Pancreas (tissue), 10 donors: ENCODE results near the gene SESN2. TPM values are rescaled to one million over a fixed set of nuclear protein-coding genes. Genes with fewer than 3 reads are reported as not detected.

Experiments
- ATAC-seq, 4 donors: fragments of 200-7000 bp; cut with Tn5 transposase; one replicate each; pipeline versions ENCODE4 v1.8.0 to v1.9.1; 2020; ENCODE audit warnings: mild to moderate bottlenecking in 4 of 4, moderate library complexity in 4 of 4
- DNase-seq, 6 donors: peaks; one replicate each; pipeline ENCODE4 v3.0.0-alpha.2; 2020
- FAIRE-seq: peaks from 2 replicates; lab custom pipeline; 2012; peaks lifted over from hg19 to GRCh38; lab: Jason Lieb, UNC
- H3K27ac ChIP-seq, 4 donors: fragments of 200-600 bp; sonication (generic); 1 replicate in 3 of 4; 2 replicates in 1 of 4; pipeline versions ENCODE4 v1.5.0 to v1.8.0; 2020
- H3K27me3 ChIP-seq, 4 donors: fragments of 200-600 bp; one replicate each; pipeline ENCODE4 v1.8.0; 2021
- H3K36me3 ChIP-seq, 3 donors: fragments of 200-600 bp; sonication (generic) in 1 of 3; one replicate each; pipeline versions ENCODE4 v1.5.0 to v1.8.0; 2020 to 2021
- H3K4me1 ChIP-seq, 3 donors: fragments of 200-600 bp; one replicate each; pipeline ENCODE4 v1.8.0; 2021
- H3K4me3 ChIP-seq, 4 donors: fragments of 200-600 bp; sonication (generic) in 2 of 4; one replicate each; pipeline versions ENCODE4 v1.5.0 to v1.8.0; 2020 to 2021
- H3K9me3 ChIP-seq, 4 donors: fragments of 200-600 bp; one replicate each; pipeline ENCODE4 v1.8.0; 2021
- WGBS, 2 donors: extraction: QIAGEN DNeasy Blood & Tissue Kit; methylation state at CpG; one replicate each; pipeline ENCODE4 v1.1.7; 2013; 5-methylcytosine and 5-hydroxymethylcytosine counted together
- intact Hi-C, 3 donors: fragments of 100-400 bp; cut with DNase I; formaldehyde crosslinking; loops; one replicate each; pipeline versions ENCODE4 v1.11.1 to v1.14.2; 2022
- polyA plus RNA-seq, 2 donors: library from polyadenylated mRNA; stranded (reverse); fragments of 200-250 nt; gene quantifications; one replicate each; pipeline ENCODE4 v1.2.3, GENCODE V29; 2013
- total RNA-seq, 6 donors: library from RNA; stranded (reverse); fragmentation: NEBNext Ultra II Directional in 4 of 6; extraction: Animal tissue kit (Norgen Biotek cat#: 25700) in 4 of 6; gene quantifications; one replicate each; pipeline versions ENCODE4 v1.2.1 to v1.2.4, GENCODE V29; 2021 to 2023
- TF ChIP-seq, protein P1 (sequence below), 4 donors: fragments of 200-600 bp; sonication (generic) in 3 of 4; IDR thresholded peaks; one replicate each; pipeline versions ENCODE4 v1.5.0 to v1.8.0; 2021; ENCODE audit warnings: antibody characterized with exemption in 4 of 4
- donor health status: healthy with polysubstance abuse.
- donor health status: DM: no; HTN: no; CAD: no; lungs with moderate emphysema.
- donor health status: DM: no; HTN: no; CAD: no.
- donor health status: control.
- donor health status: control.
- donor health status: Bipolar disorder and iron deficiency.
- donor health status: DM: yes; HTN: yes; CAD: no.
- donor health status: DM: no; HTN: no; CAD: no.
- donor health status: DM: no; HTN: no; CAD: no.
- donor health status: DM: yes; HTN: yes; CAD: no.

Gene SESN2
- total and polyA plus RNA-seq, 8 donors = 4.0 to 38.3 (median 7.3) TPM

DNA sequence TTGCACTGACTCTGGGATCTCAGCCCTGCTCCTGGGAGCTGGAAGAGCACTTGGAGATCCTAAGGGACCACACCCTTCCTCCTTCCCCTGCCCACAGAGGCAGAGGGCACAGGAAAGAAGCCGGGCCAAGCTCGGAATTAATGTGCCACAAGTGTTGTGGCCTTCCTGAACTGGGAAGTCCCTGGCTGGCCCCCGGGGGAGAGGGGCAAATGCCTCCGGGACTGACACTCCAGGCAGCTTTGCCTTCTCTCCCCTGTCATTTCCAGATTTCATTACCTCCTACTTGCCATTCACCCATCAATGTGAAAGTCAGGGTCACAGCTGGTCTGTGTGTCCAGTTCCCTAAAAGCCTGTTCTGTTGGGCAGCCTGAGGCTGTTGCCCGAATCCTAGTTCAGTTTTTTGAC is 21.7 kb downstream of the SESN2 start:
- FAIRE-seq = no peak
- H3K36me3 ChIP-seq = peaks cover 0 to 49% (median 17%) of the 10 kb centered on the region in 3 donors
- peak in 1 of 4 donors; percentile 15 for ATAC-seq
- H3K27me3 ChIP-seq = no peaks in the 10 kb centered on the region
- no peak for DNase-seq
- H3K4me1 ChIP-seq = no peaks in the 10 kb centered on the region
- no peaks in the 10 kb centered on the region for H3K9me3 ChIP-seq
- no peak overlapping the region for H3K4me3 ChIP-seq
- intact Hi-C loops = no loop called here
- no peak overlapping the region for H3K27ac ChIP-seq
- WGBS, 2 donors = 86 to 87% methylated on average over 5 of the region's 5 CpGs
- TF ChIP-seq, protein P1, sequence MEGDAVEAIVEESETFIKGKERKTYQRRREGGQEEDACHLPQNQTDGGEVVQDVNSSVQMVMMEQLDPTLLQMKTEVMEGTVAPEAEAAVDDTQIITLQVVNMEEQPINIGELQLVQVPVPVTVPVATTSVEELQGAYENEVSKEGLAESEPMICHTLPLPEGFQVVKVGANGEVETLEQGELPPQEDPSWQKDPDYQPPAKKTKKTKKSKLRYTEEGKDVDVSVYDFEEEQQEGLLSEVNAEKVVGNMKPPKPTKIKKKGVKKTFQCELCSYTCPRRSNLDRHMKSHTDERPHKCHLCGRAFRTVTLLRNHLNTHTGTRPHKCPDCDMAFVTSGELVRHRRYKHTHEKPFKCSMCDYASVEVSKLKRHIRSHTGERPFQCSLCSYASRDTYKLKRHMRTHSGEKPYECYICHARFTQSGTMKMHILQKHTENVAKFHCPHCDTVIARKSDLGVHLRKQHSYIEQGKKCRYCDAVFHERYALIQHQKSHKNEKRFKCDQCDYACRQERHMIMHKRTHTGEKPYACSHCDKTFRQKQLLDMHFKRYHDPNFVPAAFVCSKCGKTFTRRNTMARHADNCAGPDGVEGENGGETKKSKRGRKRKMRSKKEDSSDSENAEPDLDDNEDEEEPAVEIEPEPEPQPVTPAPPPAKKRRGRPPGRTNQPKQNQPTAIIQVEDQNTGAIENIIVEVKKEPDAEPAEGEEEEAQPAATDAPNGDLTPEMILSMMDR (IDR thresholded peaks at IDR 0.05) = no peak

DNA sequence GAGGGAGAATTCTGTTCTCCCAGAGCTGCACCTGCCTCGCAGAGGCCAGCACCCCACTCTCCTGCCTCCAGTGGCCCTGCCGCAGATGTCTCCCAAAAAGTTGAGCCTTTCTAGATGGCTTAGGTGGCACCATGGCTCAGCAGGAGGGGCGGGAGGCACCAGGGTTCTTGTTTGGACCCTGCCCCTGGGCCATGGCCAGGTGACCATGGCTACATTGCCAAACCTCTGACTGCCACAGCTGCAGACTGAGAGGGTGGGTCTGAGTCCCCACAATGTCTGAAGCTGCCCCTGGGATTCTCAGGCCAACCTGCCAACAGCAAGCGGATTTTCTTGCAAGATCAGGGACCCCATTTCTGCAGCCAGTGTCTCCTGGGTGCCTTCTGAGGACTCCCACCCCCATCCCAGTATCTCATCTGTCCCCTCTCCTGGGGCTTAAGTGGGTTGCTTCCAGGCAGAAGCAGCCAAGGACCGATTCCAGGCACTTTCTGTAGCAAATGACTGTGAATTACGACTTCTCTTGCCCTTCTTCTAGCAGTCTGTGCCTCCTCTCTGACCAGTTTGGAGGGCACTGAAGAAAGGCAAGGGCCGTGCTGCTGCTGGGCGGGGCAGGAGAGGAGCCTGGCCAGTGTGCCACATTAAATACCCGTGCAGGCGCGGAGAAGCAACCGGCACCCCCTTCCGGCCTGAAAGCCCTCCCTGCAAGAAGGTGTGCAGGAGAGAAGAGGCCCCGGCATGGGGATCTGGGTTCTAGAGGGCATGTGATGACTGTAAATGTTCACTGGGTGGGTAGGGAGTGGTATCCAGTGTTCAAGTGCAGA is 22.5 kb downstream of the SESN2 start:
- ATAC-seq = no peak
- TF ChIP-seq, protein P1 (IDR thresholded peaks at IDR 0.05) = no peak
- Histone ChIP-seq H3K27ac (no peak overlapping the region), H3K4me3 (no peak overlapping the region), H3K36me3 (peaks cover 0 to 49% (median 17%) of the 10 kb centered on the region in 3 donors), H3K4me1 (no peaks in the 10 kb centered on the region), H3K9me3 (no peaks in the 10 kb centered on the region), H3K27me3 (no peaks in the 10 kb centered on the region)
- FAIRE-seq = no peak
- 89 to 94% methylated on average over 14 of the region's 14 CpGs for WGBS, 2 donors
- intact Hi-C loops = no loop called here
- DNase-seq = no peak

DNA sequence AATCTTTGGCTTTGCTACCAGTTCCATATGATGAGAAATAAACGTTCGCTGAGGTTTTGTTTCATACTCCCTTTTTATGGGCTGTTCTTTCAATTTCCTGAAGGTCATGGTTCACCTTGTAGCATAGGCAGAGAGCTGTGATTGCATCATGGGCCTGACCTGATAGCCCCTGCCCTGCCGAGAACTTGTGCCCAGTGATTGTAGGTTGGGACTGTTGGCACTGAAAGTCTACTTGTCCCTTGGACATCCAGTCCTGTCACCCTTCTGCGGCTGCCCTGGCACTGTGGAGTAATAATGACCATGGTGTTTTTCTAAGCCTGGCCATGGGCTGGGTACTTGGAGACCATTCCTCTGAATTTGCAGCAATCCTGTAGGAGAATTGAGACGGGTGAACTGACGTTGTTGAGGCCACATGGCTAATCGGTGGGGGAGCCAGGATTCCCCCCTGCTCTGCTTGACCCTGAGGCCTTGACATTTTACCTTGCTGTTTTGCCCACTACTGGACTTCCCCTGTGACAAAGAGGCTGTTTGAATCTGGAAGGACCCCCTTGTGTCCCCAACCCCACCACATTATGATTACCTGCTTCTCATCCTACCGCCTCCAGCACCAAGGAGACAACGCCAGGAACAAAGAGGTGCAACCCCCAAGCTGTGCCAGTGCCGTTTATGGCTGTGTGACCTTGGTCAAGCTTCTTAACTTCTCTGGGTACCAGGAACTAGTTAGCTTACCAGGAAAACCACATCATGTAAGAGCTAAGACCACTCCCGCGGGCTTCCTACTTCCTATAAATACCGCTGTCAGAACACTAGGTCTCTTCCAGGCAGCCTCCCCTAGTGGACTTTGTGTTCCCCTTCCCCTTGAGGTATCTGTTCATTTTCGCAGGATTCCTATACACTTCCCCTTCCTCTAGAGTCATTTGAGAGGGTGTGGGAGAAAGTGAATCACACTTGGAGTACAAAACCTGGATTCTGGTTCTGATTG is 23.4 kb downstream of the SESN2 start:
- DNase-seq (no peak), FAIRE-seq (no peak)

DNA sequence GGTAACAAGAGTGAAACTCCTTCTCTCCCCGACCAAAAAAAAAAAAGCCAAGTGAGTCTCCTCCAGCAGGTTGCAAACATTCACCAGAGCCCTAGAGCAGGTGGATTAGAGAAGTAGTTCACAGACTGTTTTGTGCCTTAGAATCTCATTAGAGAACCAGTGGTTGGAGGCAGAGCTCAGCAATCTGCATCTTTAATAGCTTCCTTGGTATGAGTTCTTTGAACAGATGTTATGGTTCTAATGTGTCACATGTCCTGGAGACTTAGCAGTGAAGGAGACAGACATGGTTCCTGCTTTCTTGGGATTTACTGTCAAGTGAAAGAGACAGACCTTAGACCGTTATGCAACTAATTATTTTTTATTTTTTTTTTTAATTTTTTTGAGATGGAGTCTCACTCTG is 26.8 kb downstream of the SESN2 start:
- ATAC-seq (no peak), FAIRE-seq (no peak), DNase-seq (no peak)
- no peaks in the 10 kb centered on the region for H3K4me1 ChIP-seq
- intact Hi-C loops = no loop called here
- TF ChIP-seq, protein P1 (IDR thresholded peaks at IDR 0.05) = no peak
- no peaks in the 10 kb centered on the region for H3K9me3 ChIP-seq
- no peak overlapping the region for H3K4me3 ChIP-seq
- no peaks in the 10 kb centered on the region for H3K27me3 ChIP-seq
- H3K27ac ChIP-seq = no peak overlapping the region
- H3K36me3 ChIP-seq = peaks cover 0 to 10% (median 0%) of the 10 kb centered on the region in 3 donors
- WGBS, 2 donors = 73 to 74% methylated on average over 2 of the region's 2 CpGs

More for the DNA sequence above, 23.4 kb downstream of the SESN2 start:
- no peak overlapping the region for H3K27ac ChIP-seq
- 77 to 79% methylated on average over 14 of the region's 14 CpGs for WGBS, 2 donors
- intact Hi-C loops = no loop called here
- peaks cover 0 to 44% (median 17%) of the 10 kb centered on the region in 3 donors for H3K36me3 ChIP-seq
- H3K27me3 ChIP-seq = no peaks in the 10 kb centered on the region
- ATAC-seq = peak in 1 of 4 donors; percentile 15
- TF ChIP-seq, protein P1 (IDR thresholded peaks at IDR 0.05) = no peak
- no peak overlapping the region for H3K4me3 ChIP-seq
- no peaks in the 10 kb centered on the region for H3K4me1 ChIP-seq
- H3K9me3 ChIP-seq = no peaks in the 10 kb centered on the region
